Stomach (tissue), 4 donors: ENCODE results near the gene SARDH.

ENCODE experiments used
- EP300 ChIP-seq: sonication (generic); formaldehyde crosslinking; IDR thresholded peaks from one replicate; pipeline ENCODE4 v1.6.1; 2017; ENCODE audit warnings: antibody characterized with exemption
- POLR2A ChIP-seq, 4 donors: fragments of 450-650 bp; IDR thresholded peaks; one replicate each; pipeline ENCODE4 v1.6.1; 2016; ENCODE audit warnings: antibody characterized with exemption in 4 of 4, control low read depth in 2 of 4, mild to moderate bottlenecking in 1 of 4, moderate library complexity in 1 of 4
- POLR2AphosphoS5 ChIP-seq, 3 donors: sonication (generic); formaldehyde crosslinking; IDR thresholded peaks; one replicate each; pipeline ENCODE4 v1.6.1; 2016; ENCODE audit warnings: antibody characterized with exemption in 3 of 3
- TF ChIP-seq, protein P1 (sequence below), 7 experiments: fragments of 450-650 bp in 4 of 7; fragments of 200-600 bp in 3 of 7; sonication (generic) in 3 of 7; IDR thresholded peaks; one replicate each; pipeline ENCODE4 v1.5.1; 2016 to 2019; ENCODE audit warnings: antibody characterized with exemption in 7 of 7, control low read depth in 2 of 7, mild to moderate bottlenecking in 1 of 7

DNA sequence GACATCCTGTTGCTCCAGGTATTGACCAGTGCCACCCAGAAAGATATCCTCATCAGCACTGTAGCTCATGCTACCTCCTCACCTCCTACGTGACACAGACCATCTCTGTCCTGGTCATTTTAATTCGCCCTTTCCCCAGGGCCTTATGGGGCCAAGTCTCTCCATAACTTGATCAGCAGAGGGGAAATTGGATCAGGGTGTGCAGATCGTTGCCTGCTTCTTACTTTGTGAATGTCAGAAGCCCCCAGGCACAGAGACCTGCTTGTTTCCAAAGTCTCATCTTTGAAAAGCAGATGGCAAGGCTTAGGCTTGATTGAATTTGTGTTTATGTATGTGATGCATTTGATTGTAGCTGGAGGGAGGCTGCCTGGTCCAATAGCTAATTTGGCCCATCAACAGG, 110.8 kb downstream of the SARDH start:
- TF ChIP-seq, protein P1, sequence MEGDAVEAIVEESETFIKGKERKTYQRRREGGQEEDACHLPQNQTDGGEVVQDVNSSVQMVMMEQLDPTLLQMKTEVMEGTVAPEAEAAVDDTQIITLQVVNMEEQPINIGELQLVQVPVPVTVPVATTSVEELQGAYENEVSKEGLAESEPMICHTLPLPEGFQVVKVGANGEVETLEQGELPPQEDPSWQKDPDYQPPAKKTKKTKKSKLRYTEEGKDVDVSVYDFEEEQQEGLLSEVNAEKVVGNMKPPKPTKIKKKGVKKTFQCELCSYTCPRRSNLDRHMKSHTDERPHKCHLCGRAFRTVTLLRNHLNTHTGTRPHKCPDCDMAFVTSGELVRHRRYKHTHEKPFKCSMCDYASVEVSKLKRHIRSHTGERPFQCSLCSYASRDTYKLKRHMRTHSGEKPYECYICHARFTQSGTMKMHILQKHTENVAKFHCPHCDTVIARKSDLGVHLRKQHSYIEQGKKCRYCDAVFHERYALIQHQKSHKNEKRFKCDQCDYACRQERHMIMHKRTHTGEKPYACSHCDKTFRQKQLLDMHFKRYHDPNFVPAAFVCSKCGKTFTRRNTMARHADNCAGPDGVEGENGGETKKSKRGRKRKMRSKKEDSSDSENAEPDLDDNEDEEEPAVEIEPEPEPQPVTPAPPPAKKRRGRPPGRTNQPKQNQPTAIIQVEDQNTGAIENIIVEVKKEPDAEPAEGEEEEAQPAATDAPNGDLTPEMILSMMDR (IDR thresholded peaks at IDR 0.05) = no peak
- TF ChIP-seq POLR2A (IDR thresholded peaks at IDR 0.05) = no peak
- no peak for TF ChIP-seq POLR2AphosphoS5 (IDR thresholded peaks at IDR 0.05)
- no peak for TF ChIP-seq EP300
